Dendritic cell treated with granulocyte-macrophage colony-stimulating factor and Interleukin-4, amounts not matched to agents 40 ng/mL and 50 ng/mL, for 4 days (primary cell): ENCODE measurements around the gene MINDY4B.

Experiments used
- H3K27ac Mint-ChIP-seq: one replicate; pipeline ENCODE4 v1.8.0; 2022; ENCODE audit warnings: mild to moderate bottlenecking, mixed read lengths
- H3K27me3 Mint-ChIP-seq: one replicate; pipeline ENCODE4 v1.8.0; 2022; ENCODE audit warnings: mild to moderate bottlenecking, mixed read lengths
- H3K36me3 Mint-ChIP-seq: one replicate; pipeline ENCODE4 v1.8.0; 2022; ENCODE audit warnings: low read depth, mixed read lengths
- H3K4me1 Mint-ChIP-seq: one replicate; pipeline ENCODE4 v1.8.0; 2022; ENCODE audit warnings: low read depth, mixed read lengths
- H3K4me3 Mint-ChIP-seq: one replicate; pipeline ENCODE4 v1.8.0; 2022; ENCODE audit warnings: mild to moderate bottlenecking, moderate library complexity, mixed read lengths
- H3K9me3 Mint-ChIP-seq: one replicate; pipeline ENCODE4 v1.8.0; 2022; ENCODE audit warnings: mixed read lengths
- intact Hi-C: fragments of 100-400 bp; cut with micrococcal nuclease; formaldehyde crosslinking; loops from one replicate; pipeline ENCODE4 v1.15.0; 2022

Gene MINDY4B

DNA sequence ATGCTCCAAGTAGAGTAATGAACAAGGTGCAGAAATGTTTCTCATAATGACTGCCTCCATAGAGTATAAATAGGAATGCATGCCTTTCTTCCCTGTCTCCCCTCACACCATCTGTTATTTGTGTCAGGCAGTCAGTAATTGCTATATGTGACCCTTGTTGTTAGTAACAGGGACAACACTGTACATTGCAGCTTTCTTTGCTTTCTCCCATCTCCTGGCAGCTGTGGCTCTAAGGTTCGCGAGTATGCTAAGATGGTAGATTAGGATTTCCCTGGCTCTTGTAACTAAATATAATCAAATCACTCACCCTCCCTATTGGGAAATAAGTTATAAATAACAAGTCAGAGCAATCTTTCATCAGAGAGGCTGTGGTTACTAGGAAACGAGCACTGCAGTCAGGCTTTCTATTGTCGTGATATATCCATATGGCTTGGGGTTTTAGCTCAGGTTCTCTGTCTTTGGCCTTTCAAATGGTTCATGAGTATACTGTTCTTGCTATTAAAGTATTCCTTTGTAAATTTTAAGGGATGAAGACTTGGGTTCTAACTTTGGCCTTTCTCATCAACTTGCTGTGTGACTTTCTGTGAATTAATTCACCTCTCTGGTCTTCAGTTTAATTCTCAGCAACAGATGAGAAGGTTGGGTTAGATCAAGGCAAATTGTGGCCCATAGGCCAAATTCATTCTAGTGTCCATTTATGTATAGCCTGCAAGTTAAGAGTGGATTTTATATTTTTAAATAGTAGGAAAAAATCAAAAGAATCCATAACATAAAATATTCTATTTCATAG, 8.1 kb upstream of the MINDY4B start:
- intact Hi-C loops, result no loop called here
- Mint-ChIP-seq H3K4me3 (no peak overlapping the region), H3K27ac (no peak overlapping the region), H3K9me3 (no peaks in the 10 kb centered on the region), H3K4me1 (peaks cover 20% of the 10 kb centered on the region), H3K27me3 (no peaks in the 10 kb centered on the region), H3K36me3 (no peaks in the 10 kb centered on the region)

- Mint-ChIP-seq H3K9me3 (no peaks in the 10 kb centered on the region), H3K4me3 (no peak overlapping the region), H3K4me1 (peaks cover 20% of the 10 kb centered on the region), H3K27me3 (peaks cover 2% of the 10 kb centered on the region), H3K27ac (no peak overlapping the region), H3K36me3 (no peaks in the 10 kb centered on the region)
- intact Hi-C loops, result no loop called here
Measured at GRCh38 chr3:150912501-150912900, 7.3 kb upstream of the MINDY4B start.

DNA sequence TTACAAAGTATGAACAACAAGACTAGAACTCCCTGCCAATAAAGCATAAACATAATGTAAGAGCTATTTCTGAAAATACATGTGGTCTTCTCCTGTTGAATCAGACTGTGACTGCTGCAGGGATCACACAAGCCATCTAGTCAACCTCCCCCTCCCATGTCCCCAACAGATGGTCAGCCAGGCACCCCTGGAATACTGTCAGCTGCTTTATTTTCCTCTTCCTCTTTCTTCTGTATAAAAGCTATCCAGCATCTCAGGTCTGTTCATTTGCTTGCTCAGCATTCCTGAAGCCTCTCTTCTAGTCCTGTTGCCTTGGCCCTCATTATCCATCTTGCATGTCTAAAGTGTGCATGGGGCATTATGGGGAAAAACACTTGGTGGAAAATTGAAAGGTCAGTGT, 6.5 kb upstream of the MINDY4B start:
- no peak overlapping the region for H3K27ac Mint-ChIP-seq
- peaks cover 2% of the 10 kb centered on the region for H3K27me3 Mint-ChIP-seq
- intact Hi-C loops, result no loop called here
- H3K36me3 Mint-ChIP-seq, result no peaks in the 10 kb centered on the region
- H3K4me3 Mint-ChIP-seq, result no peak overlapping the region
- peaks cover 20% of the 10 kb centered on the region for H3K4me1 Mint-ChIP-seq
- H3K9me3 Mint-ChIP-seq, result no peaks in the 10 kb centered on the region

DNA sequence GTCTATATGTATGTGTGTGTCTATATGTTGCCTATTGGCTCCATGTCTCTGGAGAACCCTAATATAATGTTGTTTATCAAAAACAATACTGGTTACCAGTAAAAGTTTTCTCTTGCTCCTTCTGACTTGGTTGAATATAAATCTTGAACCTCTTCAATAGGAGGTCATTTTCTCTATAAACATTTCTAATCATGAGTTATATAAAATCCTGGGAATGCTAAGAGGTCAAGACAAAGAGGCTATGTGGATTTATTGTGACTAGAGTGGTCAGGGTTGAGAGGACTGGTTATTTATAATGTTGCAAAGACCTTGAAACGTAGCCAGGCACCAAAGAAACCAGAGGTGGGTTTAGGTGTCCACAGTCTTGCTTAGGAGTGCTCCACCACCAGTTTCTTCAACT, 1.2 kb upstream of the MINDY4B start:
- Mint-ChIP-seq H3K27ac (no peak overlapping the region), H3K27me3 (peaks cover 2% of the 10 kb centered on the region), H3K4me1 (peaks cover 7% of the 10 kb centered on the region), H3K36me3 (no peaks in the 10 kb centered on the region), H3K9me3 (no peaks in the 10 kb centered on the region), H3K4me3 (no peak overlapping the region)
- intact Hi-C loops, result no loop called here

GRCh38 chr3:150905746-150906145, 507 bp upstream of the MINDY4B start:
- H3K4me3 Mint-ChIP-seq, result no peak overlapping the region
- no peaks in the 10 kb centered on the region for H3K36me3 Mint-ChIP-seq
- H3K9me3 Mint-ChIP-seq, result no peaks in the 10 kb centered on the region
- H3K27me3 Mint-ChIP-seq, result peaks cover 2% of the 10 kb centered on the region
- no peak overlapping the region for H3K27ac Mint-ChIP-seq
- intact Hi-C loops, result no loop called here
- peaks cover 7% of the 10 kb centered on the region for H3K4me1 Mint-ChIP-seq

DNA sequence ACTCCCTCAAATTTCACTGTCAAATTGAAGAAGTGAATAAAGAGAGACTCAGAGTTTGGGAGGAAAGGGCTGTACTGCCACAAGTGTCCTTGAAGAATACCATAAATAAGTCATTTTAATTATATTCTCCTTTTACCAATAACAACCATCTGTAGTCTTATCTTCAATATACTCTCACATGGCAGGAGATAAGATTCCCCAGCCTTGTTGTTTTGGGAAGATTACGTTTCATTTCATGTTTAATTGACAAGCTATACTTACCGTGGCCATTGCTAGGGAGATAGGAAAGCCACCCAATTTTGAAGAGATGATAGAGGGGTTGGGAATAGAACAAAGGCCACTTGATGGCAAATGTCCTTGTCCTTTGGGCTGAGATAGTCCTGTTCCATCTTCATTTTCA, 2.3 kb downstream of the MINDY4B start:
- H3K36me3 Mint-ChIP-seq, result no peaks in the 10 kb centered on the region
- intact Hi-C loops, result no loop called here
- no peak overlapping the region for H3K4me3 Mint-ChIP-seq
- no peaks in the 10 kb centered on the region for H3K27me3 Mint-ChIP-seq
- H3K27ac Mint-ChIP-seq, result no peak overlapping the region
- H3K9me3 Mint-ChIP-seq, result no peaks in the 10 kb centered on the region
- peaks cover 18% of the 10 kb centered on the region for H3K4me1 Mint-ChIP-seq

DNA sequence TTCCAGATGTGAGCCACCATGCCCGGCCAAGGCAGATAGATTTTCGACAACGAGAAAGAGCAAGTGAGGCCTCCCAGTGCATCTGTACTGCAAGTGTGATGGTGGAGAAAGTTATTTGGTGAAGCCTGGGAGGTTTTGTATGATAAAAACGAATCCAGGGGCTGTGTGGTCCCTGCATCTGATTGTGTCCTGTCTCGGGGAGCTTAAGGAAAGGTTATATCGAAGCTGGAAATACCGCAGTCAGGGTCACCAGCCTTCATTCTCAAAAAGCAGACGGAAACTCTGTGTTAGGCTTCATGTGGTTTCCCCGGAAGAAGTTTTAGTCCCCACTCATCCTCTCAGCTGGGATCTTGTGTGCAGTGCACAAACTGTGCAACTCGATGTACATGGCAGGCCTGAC, 3.4 kb downstream of the MINDY4B start:
- H3K36me3 Mint-ChIP-seq, result no peaks in the 10 kb centered on the region
- H3K4me1 Mint-ChIP-seq, result peaks cover 18% of the 10 kb centered on the region
- no peaks in the 10 kb centered on the region for H3K27me3 Mint-ChIP-seq
- no peaks in the 10 kb centered on the region for H3K9me3 Mint-ChIP-seq
- no peak overlapping the region for H3K4me3 Mint-ChIP-seq
- intact Hi-C loops, result no loop called here
- H3K27ac Mint-ChIP-seq, result no peak overlapping the region

DNA sequence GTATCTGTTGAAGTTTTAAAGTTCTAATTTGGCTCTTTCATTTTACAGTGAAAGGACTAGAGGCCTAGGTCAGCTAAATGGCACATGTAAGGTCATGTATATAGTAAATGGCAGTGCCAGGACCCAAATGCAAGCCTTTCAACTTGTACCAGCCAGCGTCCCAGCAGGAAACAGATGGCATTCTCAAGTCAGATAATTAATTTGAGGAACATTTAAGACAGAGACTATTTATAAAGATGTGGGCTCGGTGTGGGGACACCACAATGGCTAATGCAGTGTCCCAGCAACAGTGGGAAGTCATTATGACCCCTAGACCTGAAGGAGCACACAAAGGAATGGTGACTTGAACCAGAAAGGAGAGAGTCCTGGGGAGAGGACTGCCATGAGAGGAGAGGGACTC, 6.1 kb downstream of the MINDY4B start:
- intact Hi-C loops, result no loop called here
- H3K27ac Mint-ChIP-seq, result no peak overlapping the region
- no peaks in the 10 kb centered on the region for H3K36me3 Mint-ChIP-seq
- H3K27me3 Mint-ChIP-seq, result no peaks in the 10 kb centered on the region
- H3K9me3 Mint-ChIP-seq, result no peaks in the 10 kb centered on the region
- H3K4me3 Mint-ChIP-seq, result no peak overlapping the region
- H3K4me1 Mint-ChIP-seq, result peaks cover 15% of the 10 kb centered on the region

DNA sequence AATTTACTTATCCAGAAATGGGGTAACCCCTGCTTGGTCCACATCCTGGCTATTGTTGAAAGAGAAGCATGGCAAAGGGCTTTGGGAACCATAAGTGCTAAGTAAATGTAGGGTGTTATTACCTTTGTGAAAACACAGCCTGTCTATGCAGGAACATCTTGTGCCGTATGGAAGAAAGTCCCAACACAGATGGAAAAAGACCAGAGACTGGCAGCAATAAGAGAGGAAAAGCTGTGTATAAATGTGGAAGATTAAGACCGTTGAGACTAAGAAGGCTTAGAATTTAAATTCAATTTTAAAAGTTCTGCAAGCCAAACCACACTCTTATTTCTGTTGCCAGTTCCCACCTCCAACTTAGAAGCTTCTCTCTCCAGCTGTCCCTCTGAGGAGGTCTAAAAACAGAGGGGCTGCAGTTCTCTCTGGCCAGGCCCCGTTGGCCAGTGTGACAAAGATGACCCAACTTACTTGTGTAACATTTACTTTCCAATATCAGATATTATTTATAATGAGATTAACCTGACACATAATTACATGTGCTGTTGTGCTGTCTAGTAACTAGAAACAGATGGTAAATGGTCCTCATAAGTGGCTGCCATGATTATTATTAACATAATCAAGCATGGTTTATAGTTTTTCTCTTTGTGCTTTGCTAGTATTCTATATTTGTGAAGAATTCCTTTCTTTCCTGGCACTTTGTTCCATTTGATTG, 7.0 kb downstream of the MINDY4B start:
- no peaks in the 10 kb centered on the region for H3K36me3 Mint-ChIP-seq
- H3K27me3 Mint-ChIP-seq, result no peaks in the 10 kb centered on the region
- no peak overlapping the region for H3K27ac Mint-ChIP-seq
- H3K4me1 Mint-ChIP-seq, result peaks cover 15% of the 10 kb centered on the region
- no peak overlapping the region for H3K4me3 Mint-ChIP-seq
- H3K9me3 Mint-ChIP-seq, result no peaks in the 10 kb centered on the region
- intact Hi-C loops, result no loop called here

GRCh38 chr3:150897592-150897991, 7.6 kb downstream of the MINDY4B start:
- H3K27me3 Mint-ChIP-seq, result no peaks in the 10 kb centered on the region
- intact Hi-C loops, result no loop called here
- H3K36me3 Mint-ChIP-seq, result no peaks in the 10 kb centered on the region
- H3K9me3 Mint-ChIP-seq, result no peaks in the 10 kb centered on the region
- no peak overlapping the region for H3K27ac Mint-ChIP-seq
- H3K4me1 Mint-ChIP-seq, result peaks cover 15% of the 10 kb centered on the region
- no peak overlapping the region for H3K4me3 Mint-ChIP-seq

DNA sequence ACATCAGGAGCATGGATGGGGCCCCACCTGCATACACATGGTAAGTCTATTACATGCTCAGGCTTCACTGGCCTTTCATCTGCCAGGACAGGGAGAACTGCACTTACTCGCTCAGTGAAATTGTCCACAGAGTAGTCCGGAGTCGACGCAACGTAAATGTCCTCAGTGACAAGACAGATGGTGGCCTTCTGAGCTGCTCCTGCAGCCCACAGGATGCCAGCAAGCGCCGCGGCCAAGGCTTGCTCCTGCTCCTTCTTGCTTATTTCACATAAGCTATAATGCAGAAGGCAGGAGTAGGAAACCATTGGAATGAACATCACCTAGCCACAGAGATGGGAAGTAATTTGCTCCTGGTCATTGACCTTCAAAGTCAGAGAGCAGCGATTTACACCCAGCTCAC, 14.4 kb downstream of the MINDY4B start:
- peaks cover 50% of the 10 kb centered on the region for H3K4me1 Mint-ChIP-seq
- no peaks in the 10 kb centered on the region for H3K36me3 Mint-ChIP-seq
- H3K4me3 Mint-ChIP-seq, result no peak overlapping the region
- H3K27me3 Mint-ChIP-seq, result no peaks in the 10 kb centered on the region
- no peak overlapping the region for H3K27ac Mint-ChIP-seq
- intact Hi-C loops, result no loop called here
- no peaks in the 10 kb centered on the region for H3K9me3 Mint-ChIP-seq

- Mint-ChIP-seq H3K36me3 (no peaks in the 10 kb centered on the region), H3K27me3 (no peaks in the 10 kb centered on the region), H3K27ac (no peak overlapping the region), H3K4me3 (no peak overlapping the region), H3K4me1 (peaks cover 50% of the 10 kb centered on the region), H3K9me3 (no peaks in the 10 kb centered on the region)
- intact Hi-C loops, result no loop called here
Measured at GRCh38 chr3:150890295-150890694, 14.9 kb downstream of the MINDY4B start.

DNA sequence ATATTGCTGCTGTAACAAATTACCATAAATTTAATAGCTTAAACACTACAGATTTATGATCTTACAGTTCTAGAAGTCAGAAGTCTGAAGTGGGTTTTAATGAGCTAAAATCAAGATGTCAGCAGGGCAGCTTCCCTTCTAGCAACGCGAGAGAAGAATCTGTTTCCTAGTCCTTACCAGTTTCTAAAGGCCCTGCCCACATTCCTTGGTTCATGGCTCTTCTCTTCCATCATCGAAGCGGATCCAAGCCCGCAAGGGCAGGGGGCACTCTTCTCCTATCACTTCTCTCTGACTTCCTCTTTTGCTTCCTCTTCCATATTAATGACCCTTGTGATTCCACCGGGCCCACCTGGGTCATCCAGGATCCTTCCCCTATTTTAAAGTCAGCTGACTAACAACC, 16.1 kb downstream of the MINDY4B start:
- Mint-ChIP-seq H3K27ac (no peak overlapping the region), H3K36me3 (no peaks in the 10 kb centered on the region), H3K4me3 (no peak overlapping the region), H3K27me3 (no peaks in the 10 kb centered on the region), H3K9me3 (no peaks in the 10 kb centered on the region), H3K4me1 (peaks cover 46% of the 10 kb centered on the region)
- intact Hi-C loops, result no loop called here

DNA sequence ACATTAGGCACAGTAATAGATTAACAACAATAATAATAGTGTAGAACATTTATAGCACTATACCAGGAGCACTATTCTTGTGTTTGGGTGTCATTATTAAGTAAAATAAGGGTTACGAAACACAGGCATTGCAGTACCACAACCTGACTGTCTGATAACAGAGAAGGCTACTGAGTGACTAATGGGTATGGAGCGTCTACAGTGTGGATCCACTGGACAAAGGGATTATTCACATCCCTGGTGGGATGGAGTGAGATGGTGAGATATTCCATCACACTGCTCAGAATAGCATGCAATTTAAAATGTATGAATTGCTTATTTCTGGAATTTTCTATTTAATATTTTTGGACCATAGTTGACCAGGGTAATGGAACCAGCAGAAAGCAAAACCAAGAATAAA, 18.2 kb downstream of the MINDY4B start:
- Mint-ChIP-seq H3K4me3 (no peak overlapping the region), H3K27ac (no peak overlapping the region), H3K4me1 (peaks cover 44% of the 10 kb centered on the region), H3K27me3 (no peaks in the 10 kb centered on the region), H3K36me3 (no peaks in the 10 kb centered on the region), H3K9me3 (no peaks in the 10 kb centered on the region)
- intact Hi-C loops, result no loop called here

- intact Hi-C loops, result no loop called here
Measured at GRCh38 chr3:150885535-150885934, 19.7 kb downstream of the MINDY4B start.

More at GRCh38 chr3:150885535-150885934, 19.7 kb downstream of the MINDY4B start:
- Mint-ChIP-seq H3K9me3 (no peaks in the 10 kb centered on the region), H3K4me1 (peaks cover 35% of the 10 kb centered on the region), H3K36me3 (no peaks in the 10 kb centered on the region), H3K27ac (no peak overlapping the region), H3K4me3 (no peak overlapping the region), H3K27me3 (no peaks in the 10 kb centered on the region)
